ENCODE measurements around the gene CNDP2. TPM values are rescaled to one million over a fixed set of nuclear protein-coding genes. Genes with fewer than 3 reads are reported as not detected.

CNDP2 gene
- total RNA-seq, 1 donor from 2014 or later: 71.0 TPM

GRCh38 chr18:74473976-74474640 lies 22.1 kb upstream of the CNDP2 start:
- Histone ChIP-seq H3K4me1 (peaks cover 7% of the 10 kb centered on the region), H3K27ac (replicated peaks) (no peak overlapping the region), H3K4me3 (no peak overlapping the region), H3K36me3 (no peaks in the 10 kb centered on the region), H3K27me3 (ENCODE audit: low read depth) (no peaks in the 10 kb centered on the region), H3K9me3 (replicated peaks) (peaks cover 13% of the 10 kb centered on the region)
- no peak for TF ChIP-seq CTCF (IDR thresholded peaks at IDR 0.05; ENCODE audit: borderline replicate concordance)
- intact Hi-C loops (cut with micrococcal nuclease): no loop called here
- DNase-seq: no peak

GRCh38 chr18:74476140-74476539 lies 20.0 kb upstream of the CNDP2 start:
- Histone ChIP-seq H3K36me3 (no peaks in the 10 kb centered on the region), H3K27ac (replicated peaks) (no peak overlapping the region), H3K27me3 (ENCODE audit: low read depth) (no peaks in the 10 kb centered on the region), H3K9me3 (replicated peaks) (peaks cover under 1% of the 10 kb centered on the region), H3K4me3 (no peak overlapping the region), H3K4me1 (peaks cover 7% of the 10 kb centered on the region)
- intact Hi-C loops (cut with micrococcal nuclease): loop anchor here (5.0 kb wide), 1 partner anchor 124 kb away; no protein-coding TSS in a partner anchor
- DNase-seq: peak; percentile 42
- TF ChIP-seq CTCF (IDR thresholded peaks at IDR 0.05; ENCODE audit: borderline replicate concordance): peak; percentile 89

- Histone ChIP-seq H3K27ac (replicated peaks) (no peak overlapping the region), H3K36me3 (no peaks in the 10 kb centered on the region), H3K27me3 (ENCODE audit: low read depth) (no peaks in the 10 kb centered on the region), H3K4me3 (no peak overlapping the region), H3K4me1 (peaks cover 7% of the 10 kb centered on the region), H3K9me3 (replicated peaks) (no peaks in the 10 kb centered on the region)
- no peak for TF ChIP-seq CTCF (IDR thresholded peaks at IDR 0.05; ENCODE audit: borderline replicate concordance)
- DNase-seq: no peak
- intact Hi-C loops (cut with micrococcal nuclease): loop anchor here (5.0 kb wide), 1 partner anchor 125 kb away; no protein-coding TSS in a partner anchor
Measured at GRCh38 chr18:74477771-74478170, 18.4 kb upstream of the CNDP2 start.

GRCh38 chr18:74478316-74478715 lies 17.8 kb upstream of the CNDP2 start:
- Histone ChIP-seq H3K27me3 (ENCODE audit: low read depth) (no peaks in the 10 kb centered on the region), H3K9me3 (replicated peaks) (no peaks in the 10 kb centered on the region), H3K4me1 (peaks cover 7% of the 10 kb centered on the region), H3K36me3 (no peaks in the 10 kb centered on the region), H3K4me3 (no peak overlapping the region), H3K27ac (replicated peaks) (no peak overlapping the region)
- no peak for DNase-seq
- no peak for TF ChIP-seq CTCF (IDR thresholded peaks at IDR 0.05; ENCODE audit: borderline replicate concordance)
- intact Hi-C loops (cut with micrococcal nuclease): loop anchor here (5.0 kb wide), 1 partner anchor 126 kb away; no protein-coding TSS in a partner anchor

- H3K4me3 ChIP-seq: no peak overlapping the region
- no peaks in the 10 kb centered on the region for H3K27me3 ChIP-seq (ENCODE audit: low read depth)
- H3K4me1 ChIP-seq: peaks cover 7% of the 10 kb centered on the region
- DNase-seq: no peak
- intact Hi-C loops (cut with micrococcal nuclease): loop anchor here (5.0 kb wide), 1 partner anchor 127 kb away; no protein-coding TSS in a partner anchor
- no peak for TF ChIP-seq CTCF (IDR thresholded peaks at IDR 0.05; ENCODE audit: borderline replicate concordance)
- H3K36me3 ChIP-seq: no peaks in the 10 kb centered on the region
- H3K27ac ChIP-seq (replicated peaks): no peak overlapping the region
- no peaks in the 10 kb centered on the region for H3K9me3 ChIP-seq (replicated peaks)
Measured at GRCh38 chr18:74478880-74479279, 17.3 kb upstream of the CNDP2 start.
